ENCODE measurements around the gene KATNIP.

The KATNIP gene

DNA sequence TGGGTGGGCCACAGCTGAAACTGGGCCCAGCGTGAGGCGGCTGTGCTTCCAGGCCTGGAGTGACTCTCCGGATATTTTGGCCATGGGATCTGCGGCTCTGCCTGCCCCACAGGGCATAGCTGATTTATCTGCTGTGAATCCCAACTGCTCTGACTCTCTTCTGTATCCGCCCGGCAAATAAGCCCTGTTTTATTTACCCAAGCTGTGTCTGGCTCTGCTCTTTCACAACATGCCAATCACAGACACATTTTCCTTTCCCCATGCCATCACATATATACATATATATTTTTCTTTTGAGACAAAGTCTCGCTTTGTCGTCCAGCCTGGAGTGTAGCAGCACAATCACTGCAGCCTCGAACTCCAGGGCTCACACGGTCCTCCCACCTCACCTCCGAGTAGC lies 33.6 kb upstream of the KATNIP start (continued):
- TF ChIP-seq, protein P1, sequence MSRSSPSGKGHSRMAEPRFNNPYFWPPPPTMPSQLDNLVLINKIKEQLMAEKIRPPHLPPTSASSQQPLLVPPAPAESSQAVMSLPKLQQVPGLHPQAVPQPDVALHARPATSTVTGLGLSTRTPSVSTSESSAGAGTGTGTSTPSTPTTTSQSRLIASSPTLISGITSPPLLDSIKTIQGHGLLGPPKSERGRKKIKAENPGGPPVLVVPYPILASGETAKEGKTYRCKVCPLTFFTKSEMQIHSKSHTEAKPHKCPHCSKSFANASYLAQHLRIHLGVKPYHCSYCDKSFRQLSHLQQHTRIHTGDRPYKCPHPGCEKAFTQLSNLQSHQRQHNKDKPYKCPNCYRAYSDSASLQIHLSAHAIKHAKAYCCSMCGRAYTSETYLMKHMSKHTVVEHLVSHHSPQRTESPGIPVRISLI (tag by site-specific recombination; IDR thresholded peaks at IDR 0.05), result no peak
- TF ChIP-seq ZNF121 (tag by site-specific recombination; IDR thresholded peaks at IDR 0.05) (no peak), KLF7 (tag by site-specific recombination; IDR thresholded peaks at IDR 0.05; ENCODE audit: borderline replicate concordance) (no peak), ZNF530 (tag by site-specific recombination; IDR thresholded peaks at IDR 0.05; ENCODE audit: low read depth) (no peak), KLF8 (tag by site-specific recombination; IDR thresholded peaks at IDR 0.05) (no peak), ZFP3 (tag by site-specific recombination; IDR thresholded peaks at IDR 0.05; ENCODE audit: low read depth) (no peak), GLI2 (tag by site-specific recombination; IDR thresholded peaks at IDR 0.05; ENCODE audit: borderline replicate concordance, low read depth) (no peak), ZNF677 (tag by site-specific recombination; IDR thresholded peaks at IDR 0.05) (no peak)

DNA sequence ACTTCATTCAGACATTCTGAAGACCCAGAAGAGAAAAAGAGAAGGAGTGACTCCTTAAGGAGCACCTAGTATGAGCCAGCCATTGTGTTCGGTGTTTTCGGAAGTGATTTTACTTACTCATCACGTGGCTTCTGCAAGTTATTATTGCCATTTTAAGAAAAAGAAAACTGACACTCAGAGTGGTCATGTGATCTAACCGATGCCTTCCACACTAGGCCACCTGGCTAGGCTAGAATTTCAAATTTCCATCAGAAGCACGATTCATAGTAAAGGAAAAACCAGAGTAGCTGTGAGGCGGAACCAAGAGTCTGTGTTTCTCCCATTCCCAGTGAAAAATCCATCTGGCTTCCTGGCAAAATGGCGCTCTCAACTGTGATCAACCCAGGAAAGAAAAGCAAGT lies 32.3 kb upstream of the KATNIP start:
- CTCF ChIA-PET, result interaction anchor here (0.7 to 2.8 kb wide), 2 partner anchors 13 to 281 kb away, joined by 3 to 12 read pairs; no protein-coding TSS in a partner anchor
- no peak overlapping the region for H3K4me3 ChIP-seq (ENCODE audit: low read depth, low read length)
- TF ChIP-seq ZNF560 (tag by site-specific recombination; IDR thresholded peaks at IDR 0.05; ENCODE audit: borderline replicate concordance) (no peak), MYNN (tag by site-specific recombination; IDR thresholded peaks at IDR 0.05; ENCODE audit: borderline replicate concordance) (no peak), OSR2 (tag by site-specific recombination; IDR thresholded peaks at IDR 0.05) (no peak), ZNF529 (tag by site-specific recombination; IDR thresholded peaks at IDR 0.05; ENCODE audit: insufficient replicate concordance) (no peak), ZNF561 (tag by site-specific recombination; IDR thresholded peaks at IDR 0.05; ENCODE audit: borderline replicate concordance) (no peak), SP7 (tag by site-specific recombination; IDR thresholded peaks at IDR 0.05) (no peak)
- TF ChIP-seq, protein P2, sequence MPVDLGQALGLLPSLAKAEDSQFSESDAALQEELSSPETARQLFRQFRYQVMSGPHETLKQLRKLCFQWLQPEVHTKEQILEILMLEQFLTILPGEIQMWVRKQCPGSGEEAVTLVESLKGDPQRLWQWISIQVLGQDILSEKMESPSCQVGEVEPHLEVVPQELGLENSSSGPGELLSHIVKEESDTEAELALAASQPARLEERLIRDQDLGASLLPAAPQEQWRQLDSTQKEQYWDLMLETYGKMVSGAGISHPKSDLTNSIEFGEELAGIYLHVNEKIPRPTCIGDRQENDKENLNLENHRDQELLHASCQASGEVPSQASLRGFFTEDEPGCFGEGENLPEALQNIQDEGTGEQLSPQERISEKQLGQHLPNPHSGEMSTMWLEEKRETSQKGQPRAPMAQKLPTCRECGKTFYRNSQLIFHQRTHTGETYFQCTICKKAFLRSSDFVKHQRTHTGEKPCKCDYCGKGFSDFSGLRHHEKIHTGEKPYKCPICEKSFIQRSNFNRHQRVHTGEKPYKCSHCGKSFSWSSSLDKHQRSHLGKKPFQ (tag by site-specific recombination; IDR thresholded peaks at IDR 0.05), result no peak
- TF ChIP-seq, protein P3, sequence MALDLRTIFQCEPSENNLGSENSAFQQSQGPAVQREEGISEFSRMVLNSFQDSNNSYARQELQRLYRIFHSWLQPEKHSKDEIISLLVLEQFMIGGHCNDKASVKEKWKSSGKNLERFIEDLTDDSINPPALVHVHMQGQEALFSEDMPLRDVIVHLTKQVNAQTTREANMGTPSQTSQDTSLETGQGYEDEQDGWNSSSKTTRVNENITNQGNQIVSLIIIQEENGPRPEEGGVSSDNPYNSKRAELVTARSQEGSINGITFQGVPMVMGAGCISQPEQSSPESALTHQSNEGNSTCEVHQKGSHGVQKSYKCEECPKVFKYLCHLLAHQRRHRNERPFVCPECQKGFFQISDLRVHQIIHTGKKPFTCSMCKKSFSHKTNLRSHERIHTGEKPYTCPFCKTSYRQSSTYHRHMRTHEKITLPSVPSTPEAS (tag by site-specific recombination; IDR thresholded peaks at IDR 0.05), result no peak
- TF ChIP-seq, protein P4, sequence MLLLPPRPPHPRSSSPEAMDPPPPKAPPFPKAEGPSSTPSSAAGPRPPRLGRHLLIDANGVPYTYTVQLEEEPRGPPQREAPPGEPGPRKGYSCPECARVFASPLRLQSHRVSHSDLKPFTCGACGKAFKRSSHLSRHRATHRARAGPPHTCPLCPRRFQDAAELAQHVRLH (tag by site-specific recombination; IDR thresholded peaks at IDR 0.05), result no peak
- POLR2A ChIA-PET, result no interaction called here
- H3K27ac ChIP-seq (ENCODE audit: extremely low read depth, low read depth, low read length), result no peak overlapping the region
- peaks cover 8 to 91% of the 10 kb centered on the region in 2 experiments; a peak in 2 of 3 replicates for H3K36me3 ChIP-seq (ENCODE audit: control insufficient read depth in 2 of 2, insufficient read depth in 1 of 2, low read length in 2 of 2)
- no peaks in the 10 kb centered on the region for H3K4me1 ChIP-seq (ENCODE audit: control insufficient read depth, insufficient read depth, low read length)
- no peaks in the 10 kb centered on the region for H3K9me3 ChIP-seq (ENCODE audit: control insufficient read depth, insufficient read depth, low read depth, low read length)

DNA sequence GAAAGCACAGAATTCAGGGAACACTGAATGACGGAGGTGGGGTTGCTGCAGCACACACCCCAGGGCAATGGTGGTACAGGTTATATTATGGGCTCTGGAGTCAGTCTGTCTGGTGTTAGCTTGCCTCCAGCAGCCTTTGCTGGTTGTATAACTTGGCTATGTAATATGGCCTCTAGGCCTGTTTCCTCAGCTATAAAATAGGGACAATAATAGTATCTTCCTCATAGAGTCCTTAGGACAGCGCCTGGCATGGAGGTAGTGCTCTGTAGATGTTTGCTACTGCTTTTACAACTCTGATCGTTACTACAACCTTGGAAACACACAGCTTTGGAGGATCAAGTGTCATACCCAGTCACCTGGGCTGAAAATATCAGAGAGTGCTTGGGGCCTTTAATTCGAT lies 31.7 kb upstream of the KATNIP start:
- H3K36me3 ChIP-seq (ENCODE audit: control insufficient read depth in 2 of 2, insufficient read depth in 1 of 2, low read length in 2 of 2), result peaks cover 4 to 91% of the 10 kb centered on the region in 2 experiments; a peak in 2 of 3 replicates
- TF ChIP-seq, protein P5, sequence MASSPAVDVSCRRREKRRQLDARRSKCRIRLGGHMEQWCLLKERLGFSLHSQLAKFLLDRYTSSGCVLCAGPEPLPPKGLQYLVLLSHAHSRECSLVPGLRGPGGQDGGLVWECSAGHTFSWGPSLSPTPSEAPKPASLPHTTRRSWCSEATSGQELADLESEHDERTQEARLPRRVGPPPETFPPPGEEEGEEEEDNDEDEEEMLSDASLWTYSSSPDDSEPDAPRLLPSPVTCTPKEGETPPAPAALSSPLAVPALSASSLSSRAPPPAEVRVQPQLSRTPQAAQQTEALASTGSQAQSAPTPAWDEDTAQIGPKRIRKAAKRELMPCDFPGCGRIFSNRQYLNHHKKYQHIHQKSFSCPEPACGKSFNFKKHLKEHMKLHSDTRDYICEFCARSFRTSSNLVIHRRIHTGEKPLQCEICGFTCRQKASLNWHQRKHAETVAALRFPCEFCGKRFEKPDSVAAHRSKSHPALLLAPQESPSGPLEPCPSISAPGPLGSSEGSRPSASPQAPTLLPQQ (tag by site-specific recombination; IDR thresholded peaks at IDR 0.05), result no peak
- TF ChIP-seq ZBTB1 (tag by site-specific recombination; IDR thresholded peaks at IDR 0.05) (no peak), ZNF114 (tag by site-specific recombination; IDR thresholded peaks at IDR 0.05) (no peak)
- CTCF ChIA-PET, result interaction anchor here (0.7 kb wide), 1 partner anchor 282 kb away, joined by 3 read pairs; no protein-coding TSS in a partner anchor

More for the DNA sequence above, 31.7 kb upstream of the KATNIP start:
- H3K4me1 ChIP-seq (ENCODE audit: control insufficient read depth, insufficient read depth, low read length), result no peaks in the 10 kb centered on the region
- no peak overlapping the region for H3K27ac ChIP-seq (ENCODE audit: extremely low read depth, low read depth, low read length)
- no peaks in the 10 kb centered on the region for H3K9me3 ChIP-seq (ENCODE audit: control insufficient read depth, insufficient read depth, low read depth, low read length)
- H3K4me3 ChIP-seq (ENCODE audit: low read depth, low read length), result no peak overlapping the region
- POLR2A ChIA-PET, result no interaction called here

Measured in HEK293 (cell line).